Urothelium cell line (cell line): ENCODE measurements around the gene DRG1.
"Not testable (repeated sequence)": the region's sequence is repeated elsewhere in the genome, so short reads cannot be mapped to it uniquely, and the experiment has no call there.

Experiments
- DNase-seq: peaks from one replicate; pipeline ENCODE4 v3.0.0; 2011; ENCODE audit warnings: low spot score, mixed read lengths
- FAIRE-seq: peaks from 2 replicates; lab custom pipeline; 2011; peaks lifted over from hg19 to GRCh38; lab: Jason Lieb, UNC

Gene DRG1, protein sequence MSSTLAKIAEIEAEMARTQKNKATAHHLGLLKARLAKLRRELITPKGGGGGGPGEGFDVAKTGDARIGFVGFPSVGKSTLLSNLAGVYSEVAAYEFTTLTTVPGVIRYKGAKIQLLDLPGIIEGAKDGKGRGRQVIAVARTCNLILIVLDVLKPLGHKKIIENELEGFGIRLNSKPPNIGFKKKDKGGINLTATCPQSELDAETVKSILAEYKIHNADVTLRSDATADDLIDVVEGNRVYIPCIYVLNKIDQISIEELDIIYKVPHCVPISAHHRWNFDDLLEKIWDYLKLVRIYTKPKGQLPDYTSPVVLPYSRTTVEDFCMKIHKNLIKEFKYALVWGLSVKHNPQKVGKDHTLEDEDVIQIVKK

DNA sequence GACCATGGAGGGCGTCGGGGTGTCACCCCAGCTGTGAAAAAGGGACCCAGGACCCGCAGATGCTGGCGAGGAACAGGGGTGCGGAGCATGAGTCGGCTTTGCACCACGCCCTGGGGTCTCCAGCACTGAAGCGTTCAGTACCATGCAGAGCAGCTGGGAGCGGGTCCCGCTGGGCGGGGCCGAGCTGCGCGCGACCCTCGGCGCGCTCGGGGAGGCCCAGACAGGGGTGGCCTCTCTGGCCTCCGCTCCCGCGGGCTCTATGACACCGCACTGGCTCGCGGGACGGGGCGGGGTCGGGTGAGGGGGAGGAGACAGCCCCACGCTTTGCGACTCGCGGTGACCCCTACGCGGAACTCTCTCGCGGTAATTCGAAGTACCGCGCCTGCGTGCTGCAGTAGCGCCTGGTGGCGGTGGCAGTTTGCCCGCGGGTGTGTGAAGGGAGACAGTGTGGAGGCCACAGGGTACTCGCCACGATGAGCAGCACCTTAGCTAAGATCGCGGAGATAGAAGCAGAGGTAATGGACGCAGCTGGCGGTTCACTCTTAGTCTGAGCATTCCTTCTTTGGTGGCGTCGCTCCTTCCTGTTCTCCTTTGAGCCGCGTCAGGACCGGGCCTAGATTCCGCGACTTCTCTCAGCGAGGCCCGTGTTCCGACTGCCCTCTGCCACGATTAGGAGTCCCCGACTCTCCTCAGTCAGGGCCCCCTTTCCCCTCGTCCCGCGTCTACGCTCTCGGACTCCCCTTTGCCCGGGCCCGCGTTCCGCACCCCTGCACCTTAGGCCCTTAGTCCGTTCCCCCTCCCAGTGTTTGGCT lies at the start of gene DRG1:
Gene DRG1, plus strand, starts transcription at position 394 of the 812 bp plus-strand sequence. Its CDS starts 80 bp downstream, at position 474.
- peak; percentile 100 for DNase-seq

DNA sequence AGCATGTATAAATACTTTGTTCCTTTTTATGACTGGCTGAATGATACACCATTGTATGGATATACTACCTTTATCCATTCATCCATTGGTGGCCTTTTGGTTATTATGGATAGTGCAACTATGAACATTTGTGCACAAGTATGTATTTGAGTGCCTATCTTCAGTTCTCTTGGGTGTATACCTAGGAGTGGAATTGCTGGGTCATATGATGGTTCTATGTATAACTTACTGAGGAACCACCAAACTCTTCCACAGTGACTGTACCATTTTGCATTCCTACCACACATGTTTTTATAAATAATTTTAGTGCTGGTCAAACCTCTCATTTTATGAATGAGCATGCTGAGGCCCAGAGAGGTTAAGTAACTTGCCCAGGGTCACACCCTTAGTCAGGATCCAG lies 49.4 kb upstream of the DRG1 start:
- DNase-seq, result no peak
- no peak for FAIRE-seq

More for the DNA sequence above, at the start of gene DRG1:
- FAIRE-seq, result peak; percentile 99

DNA sequence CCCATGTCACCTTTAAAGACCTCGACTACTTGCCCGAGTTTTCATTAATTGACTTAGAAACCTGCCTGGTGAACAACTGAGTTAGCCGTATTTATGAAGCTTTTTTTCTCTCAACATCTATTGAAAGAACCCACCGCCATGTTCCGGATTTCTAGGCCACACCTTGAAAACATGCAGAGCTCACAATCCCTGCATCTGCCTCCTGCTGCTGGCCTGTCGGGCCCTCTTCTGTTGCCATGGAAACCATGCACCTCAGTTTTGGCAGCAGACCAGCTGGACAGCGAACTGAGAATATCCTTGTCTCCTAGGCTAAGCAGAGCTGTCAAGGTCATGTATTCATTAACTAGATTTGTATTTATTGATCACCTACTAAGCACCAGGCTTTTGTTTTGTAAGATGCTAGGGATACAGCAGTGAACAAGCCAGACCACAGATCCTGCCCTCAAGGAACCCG lies 49.0 kb upstream of the DRG1 start:
- FAIRE-seq, result no peak

DNA sequence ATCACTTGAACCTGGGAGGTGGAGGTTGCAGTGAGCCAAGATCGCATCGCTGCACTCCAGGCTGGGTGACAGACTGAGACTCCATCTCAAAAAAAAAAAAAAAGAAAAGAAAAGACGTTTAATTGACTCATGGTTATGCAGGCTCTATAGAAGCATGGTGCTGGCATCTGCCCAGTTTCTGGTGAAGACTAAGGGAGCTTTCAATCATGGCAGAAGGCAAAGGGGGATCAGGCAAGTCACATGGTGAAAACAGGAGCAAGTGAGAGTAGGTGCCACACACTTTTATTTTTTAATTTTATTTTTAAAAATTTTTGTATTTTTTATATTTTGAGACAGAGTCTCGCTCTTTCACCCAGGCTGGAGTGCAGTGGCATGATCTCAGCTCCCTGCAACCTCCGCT lies 44.9 kb upstream of the DRG1 start:
- DNase-seq, result no peak
- no peak for FAIRE-seq

More for the DNA sequence above, 49.0 kb upstream of the DRG1 start:
- DNase-seq, result peak; percentile 74

DNA sequence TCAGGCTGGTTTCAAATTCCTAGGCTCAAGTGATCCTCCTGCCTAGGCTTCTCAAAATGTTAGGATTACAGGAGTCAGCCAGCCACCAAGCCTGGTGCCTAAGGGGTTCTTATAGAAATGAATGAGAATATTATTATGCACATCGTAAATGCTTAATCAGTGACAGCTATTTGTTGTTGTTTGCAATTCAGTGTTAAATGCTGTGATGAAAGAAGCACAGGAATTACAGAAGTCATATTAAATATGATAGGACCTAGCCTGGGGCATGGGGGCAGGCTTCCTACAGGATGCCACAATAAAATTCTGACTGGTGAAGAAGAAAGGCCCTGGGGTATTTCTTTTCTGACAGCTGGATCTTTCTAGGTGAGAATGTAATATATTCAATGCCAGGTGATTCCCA lies 39.4 kb upstream of the DRG1 start:
- DNase-seq, result no peak
- no peak for FAIRE-seq

DNA sequence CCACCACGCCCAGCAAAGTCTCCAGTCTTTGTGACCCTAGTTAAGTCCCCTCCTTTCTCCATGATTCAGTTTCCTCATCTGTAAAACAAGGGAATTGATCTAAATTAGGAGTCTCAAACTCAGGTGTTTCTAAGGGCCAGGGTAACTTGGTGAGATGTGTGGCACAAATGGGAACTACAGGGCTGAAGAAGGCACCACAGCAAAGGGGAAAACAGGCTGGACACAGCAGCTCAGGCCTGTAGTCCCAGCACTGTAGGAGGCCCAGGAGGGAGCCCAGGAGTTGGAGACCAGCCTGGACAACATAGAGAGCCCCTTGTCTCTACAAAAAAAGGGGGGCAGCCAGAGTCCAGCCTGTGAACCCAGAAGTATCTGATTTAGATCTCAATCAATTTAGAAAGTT lies 37.7 kb upstream of the DRG1 start:
- DNase-seq, result no peak
- FAIRE-seq, result no peak

DNA sequence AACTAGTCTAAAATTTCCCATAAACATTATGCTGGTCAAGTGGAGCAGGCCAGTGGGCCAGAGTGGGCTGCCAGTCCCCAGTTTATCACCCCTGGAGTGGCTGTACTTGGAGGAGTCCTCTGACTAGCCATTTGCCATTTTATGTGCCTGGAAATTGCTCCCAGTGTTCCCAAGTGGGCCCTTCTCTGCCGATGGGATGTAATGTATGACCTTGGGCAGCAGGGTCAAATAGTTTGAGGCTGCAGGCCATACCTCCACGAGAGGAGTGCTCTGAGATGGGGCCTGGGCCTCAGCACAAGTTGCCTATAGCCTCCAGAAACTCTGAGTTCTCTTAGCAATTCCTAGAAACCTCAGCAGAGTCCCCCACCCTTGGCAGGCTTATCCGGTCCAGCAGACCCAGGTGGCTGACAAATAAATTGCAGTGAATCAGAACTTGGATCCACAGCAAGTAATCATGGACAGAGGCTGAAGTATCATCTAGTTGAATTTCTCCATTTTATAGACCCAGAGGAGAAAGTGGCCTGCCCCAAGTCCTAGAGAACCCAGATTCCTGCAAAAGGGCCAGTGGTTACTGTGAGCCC lies 35.4 kb upstream of the DRG1 start:
- FAIRE-seq (no peak), DNase-seq (no peak)

DNA sequence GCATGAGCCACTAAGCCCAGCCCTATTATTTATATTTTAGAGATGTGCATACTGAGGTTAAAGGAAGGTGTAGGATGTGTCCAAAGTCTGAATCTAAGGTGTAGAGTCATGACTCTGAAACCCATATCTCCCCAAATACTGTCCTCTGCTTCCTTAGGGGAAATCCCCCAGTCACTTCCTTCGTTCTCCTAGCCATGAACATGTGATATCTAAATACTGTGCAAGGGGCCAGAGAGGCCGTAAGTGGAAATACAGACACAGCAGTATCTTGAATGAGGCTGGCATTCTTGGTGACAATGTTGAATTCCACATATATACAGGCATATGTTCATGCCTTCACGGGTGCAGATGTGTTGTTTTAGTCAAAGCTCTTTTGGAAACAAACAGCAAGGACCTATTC lies 32.0 kb upstream of the DRG1 start:
- no peak for DNase-seq
- FAIRE-seq, result no peak

DNA sequence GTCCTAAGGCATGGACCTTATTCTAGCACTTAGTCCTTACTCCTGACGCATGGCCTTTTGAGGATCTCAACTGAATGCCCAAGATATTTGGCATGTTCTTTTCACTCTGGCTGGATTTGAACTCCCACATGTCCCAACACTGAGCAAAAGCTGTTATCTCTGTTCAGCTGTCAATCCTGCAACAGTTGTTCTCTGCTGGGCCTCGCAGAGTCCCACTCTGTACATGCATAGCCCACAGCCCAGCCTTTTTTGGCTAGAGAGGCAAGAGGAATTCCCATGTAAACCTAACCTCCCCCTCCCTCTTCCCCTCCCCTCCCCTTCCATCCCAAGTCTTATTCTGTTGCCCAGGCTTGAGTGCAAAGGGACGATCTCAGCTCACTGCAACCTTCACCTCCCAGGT lies 21.8 kb upstream of the DRG1 start:
- FAIRE-seq (no peak), DNase-seq (no peak)

DNA sequence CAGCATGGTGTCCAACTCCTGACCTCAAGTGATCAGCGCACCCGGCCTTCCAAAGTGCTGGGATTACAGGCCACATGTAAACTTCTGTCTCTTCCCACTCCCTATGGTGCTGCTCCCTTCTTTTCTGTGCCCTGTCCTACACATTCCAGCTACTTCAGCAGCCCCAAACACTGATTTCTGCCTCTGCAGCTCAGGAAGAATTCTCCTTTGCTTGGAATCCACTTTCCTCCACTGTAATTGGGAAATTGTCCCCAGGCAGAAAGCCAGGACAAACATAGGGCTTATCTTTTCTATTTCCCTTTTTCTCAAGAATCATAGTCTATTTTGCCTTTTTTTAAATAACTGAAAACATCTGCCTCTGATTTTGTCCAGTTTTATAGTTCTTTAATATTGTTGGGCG lies 21.3 kb upstream of the DRG1 start:
- no peak for DNase-seq
- FAIRE-seq, result no peak

DNA sequence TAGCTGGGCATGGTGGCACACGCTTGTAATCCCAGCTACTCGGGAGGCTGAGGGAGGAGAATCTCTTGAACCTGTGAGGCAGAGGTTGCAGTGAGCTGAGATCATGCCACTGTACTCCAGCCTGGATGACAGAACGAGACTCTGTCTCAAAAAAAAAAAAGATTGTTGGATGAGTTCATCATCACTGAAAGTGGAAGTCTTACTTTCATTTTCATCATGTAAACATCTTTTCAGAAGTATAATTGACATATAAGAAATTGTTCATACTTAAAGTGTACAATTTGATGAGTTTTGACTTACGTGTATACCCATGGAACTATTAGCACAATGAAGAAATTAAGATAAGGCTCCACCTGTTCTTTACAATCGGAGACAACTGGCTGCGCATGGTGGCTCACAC lies 20.8 kb upstream of the DRG1 start:
- not testable (repeated sequence) for FAIRE-seq, DNase-seq

DNA sequence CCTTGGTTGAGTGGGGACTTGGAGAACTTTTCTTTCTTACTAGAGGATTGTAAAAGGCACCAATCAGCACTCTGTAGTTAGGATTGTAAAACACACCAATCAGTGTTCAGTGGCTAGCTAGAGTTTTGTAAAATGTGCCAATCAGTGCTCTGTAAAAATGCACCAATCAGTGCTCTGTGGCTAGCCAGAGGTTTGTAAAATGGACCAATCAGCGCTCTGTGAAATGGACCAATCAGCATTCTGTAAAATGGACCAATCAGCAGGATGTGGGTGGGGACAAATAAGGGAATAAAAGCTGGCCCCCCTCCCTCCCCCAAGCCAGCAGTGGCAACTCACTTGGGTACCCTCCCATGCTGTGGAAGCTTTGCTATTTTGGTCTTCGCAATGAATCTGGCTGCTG lies 5.5 kb upstream of the DRG1 start:
- DNase-seq (no peak), FAIRE-seq (no peak)

DNA sequence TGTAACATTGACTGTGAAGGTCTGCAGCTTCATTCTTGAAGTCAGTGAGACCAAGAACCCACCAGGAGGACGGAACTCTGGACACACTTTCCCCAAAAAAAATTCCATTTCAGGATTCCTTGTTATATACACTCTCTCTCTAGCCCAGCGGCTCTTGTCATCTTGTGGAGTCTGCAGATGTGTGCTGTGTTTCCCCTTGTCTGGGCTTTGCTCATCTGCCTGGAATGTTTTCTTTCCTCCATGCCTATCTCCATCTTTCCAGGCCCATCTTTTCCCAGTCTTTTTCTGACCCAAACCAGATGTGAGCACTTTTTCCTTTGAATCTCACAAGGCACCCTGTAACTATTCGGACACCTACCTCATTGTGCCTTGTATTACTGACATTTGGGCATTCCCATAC lies 5.1 kb upstream of the DRG1 start:
- FAIRE-seq (no peak), DNase-seq (no peak)

DNA sequence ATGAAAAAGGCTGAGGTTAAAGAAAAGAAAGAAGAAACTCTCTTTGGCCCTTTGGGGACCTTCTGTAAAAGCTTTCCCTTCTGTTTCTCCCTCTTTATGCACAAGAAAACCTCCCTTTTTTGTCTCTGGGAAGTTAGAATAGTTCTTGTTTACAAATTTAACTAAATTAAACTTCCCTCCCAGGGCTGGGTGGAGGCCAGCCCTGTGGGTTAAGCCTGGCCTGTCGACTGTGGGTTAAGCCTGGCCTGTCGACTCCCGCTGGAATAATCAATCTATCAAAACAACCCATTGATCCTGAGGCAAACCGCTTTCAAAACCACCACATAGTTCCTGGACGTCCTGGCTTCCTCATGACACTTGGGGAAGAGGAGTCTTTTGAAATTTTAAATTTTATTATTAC lies 1.2 kb upstream of the DRG1 start:
- DNase-seq (no peak), FAIRE-seq (no peak)

DNA sequence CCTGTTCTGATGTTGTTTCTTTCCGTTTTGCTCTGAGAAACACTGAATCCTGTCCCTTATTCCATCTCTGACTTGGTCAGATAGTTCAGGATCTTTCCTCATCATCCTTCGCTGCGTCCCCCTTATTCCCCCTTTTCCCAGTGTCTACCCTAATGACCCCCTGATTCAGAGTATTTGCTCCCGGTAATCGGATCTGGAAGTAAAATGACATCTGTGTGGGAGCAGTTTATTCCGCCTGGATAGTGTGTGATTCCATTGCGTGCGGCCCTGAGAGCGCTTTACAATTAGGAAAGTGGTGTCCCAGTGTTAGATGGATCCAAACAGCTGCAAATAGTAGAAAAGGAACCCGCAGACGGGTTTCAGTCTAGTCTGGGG lies 606 bp downstream of the DRG1 start:
- FAIRE-seq (peak; percentile 35), DNase-seq (no peak)

DNA sequence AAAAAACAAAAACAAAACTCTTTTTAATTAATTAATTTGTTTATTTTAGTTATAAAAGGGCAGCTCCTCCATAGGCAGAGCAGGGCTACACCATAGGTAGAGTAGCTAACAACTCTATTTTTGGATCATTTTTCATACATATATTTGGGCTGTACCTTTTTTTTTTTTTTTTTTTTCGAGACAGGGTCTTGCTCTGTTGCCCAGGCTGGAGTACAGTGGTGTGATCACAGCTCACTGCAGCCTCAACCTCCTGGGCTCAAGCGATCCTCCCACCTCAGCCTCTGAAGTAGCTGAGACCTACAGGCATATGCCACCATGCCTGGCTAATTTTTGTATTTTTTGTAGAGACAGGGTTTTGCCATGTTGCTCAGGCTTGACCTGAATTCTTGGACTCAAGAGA lies 2.9 kb downstream of the DRG1 start:
- FAIRE-seq, DNase-seq: not testable (repeated sequence)

DNA sequence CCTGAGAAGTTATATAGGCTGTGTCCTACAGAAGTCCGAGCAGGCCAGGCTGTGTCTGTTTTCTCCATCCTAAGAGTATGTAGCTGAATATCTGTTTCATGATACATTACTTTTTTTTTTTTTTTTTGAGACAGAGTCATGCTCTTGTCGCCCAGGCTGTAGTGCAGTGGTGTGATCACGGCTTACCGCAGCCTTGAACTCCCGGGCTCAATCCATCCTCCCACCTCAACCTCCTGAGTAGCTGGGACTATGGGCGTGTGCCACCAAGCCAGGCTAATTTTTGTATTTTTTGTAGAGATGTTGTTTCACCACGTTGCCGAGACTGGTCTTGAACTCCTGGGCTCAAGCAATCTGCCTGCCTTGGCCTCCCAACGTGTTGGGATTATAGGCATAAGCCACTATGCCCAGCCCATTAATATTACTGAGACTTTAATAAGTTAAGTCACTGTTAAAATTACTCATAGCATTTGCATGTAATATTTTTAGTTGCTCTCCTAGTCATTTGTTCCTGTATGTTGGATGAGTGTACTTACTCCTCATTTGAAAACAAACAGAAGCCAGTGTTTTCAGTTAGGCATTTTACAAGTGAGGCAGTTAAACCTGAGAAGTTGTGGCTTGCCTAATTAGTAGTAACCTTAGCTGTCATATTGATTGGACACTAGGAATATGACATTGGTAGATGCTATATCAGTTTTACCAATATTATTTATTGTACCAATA lies 26.1 kb downstream of the DRG1 start:
- no peak for FAIRE-seq

DNA sequence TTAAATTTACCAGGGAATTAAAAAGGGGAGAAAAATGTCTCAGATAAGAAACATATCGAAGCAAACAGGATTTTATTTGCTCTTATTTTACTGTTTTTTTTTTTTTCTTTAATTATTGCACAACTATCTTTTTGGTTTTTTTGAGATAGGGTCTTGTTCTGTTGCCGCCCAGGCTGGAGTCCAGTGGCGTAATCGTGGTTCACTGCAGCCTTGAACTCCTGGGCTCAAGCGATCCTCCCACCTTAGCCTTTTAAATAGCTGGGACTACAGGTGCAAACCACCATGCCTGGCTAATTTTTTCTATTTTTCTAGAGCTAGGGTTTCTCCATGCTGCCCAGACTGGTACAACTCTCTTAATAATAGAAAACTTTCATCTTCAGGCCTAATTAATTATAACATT lies 32.5 kb downstream of the DRG1 start:
- FAIRE-seq (no peak), DNase-seq (no peak)

More for the DNA sequence above, 26.1 kb downstream of the DRG1 start:
- DNase-seq, result no peak

DNA sequence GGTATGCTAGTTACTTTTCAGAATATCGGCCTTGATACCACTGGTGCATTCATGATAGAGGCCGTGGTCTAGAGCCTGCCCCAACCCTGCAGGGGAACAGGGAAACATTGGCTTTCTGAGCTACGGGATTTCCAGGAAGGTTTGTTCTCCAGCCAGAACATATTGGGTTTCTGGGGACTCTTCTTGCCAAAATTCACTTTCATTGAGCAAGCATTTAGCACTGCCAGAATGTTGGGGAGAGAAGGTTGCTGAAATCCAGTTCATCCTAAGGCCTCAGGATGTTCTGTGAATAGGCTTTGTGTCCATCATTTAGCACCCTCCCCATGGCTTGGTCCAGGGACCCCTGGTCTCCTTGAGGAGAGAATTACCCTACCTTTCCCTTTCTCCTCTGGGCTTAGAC lies 36.7 kb downstream of the DRG1 start:
- FAIRE-seq, result no peak
- no peak for DNase-seq

DNA sequence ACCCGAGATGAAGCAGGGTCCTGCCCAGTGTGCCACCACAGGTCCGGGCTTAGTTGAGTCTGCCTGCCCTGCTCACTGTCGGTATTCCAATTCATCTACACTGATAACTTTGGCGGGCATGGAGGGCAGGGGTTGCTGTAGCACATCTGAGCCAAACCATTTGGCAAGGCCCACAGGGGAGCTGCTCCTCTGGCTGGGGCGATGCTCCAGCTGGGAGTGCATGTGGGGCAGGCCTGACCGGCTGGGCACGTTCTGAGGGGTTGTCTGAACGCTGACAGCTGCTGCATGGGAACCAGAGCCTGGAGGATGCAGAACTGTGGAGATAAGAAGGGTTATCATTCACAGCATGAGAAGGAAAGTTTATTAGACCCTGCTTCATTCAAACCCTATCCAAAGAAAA lies 40.4 kb downstream of the DRG1 start:
- FAIRE-seq, result no peak

DNA sequence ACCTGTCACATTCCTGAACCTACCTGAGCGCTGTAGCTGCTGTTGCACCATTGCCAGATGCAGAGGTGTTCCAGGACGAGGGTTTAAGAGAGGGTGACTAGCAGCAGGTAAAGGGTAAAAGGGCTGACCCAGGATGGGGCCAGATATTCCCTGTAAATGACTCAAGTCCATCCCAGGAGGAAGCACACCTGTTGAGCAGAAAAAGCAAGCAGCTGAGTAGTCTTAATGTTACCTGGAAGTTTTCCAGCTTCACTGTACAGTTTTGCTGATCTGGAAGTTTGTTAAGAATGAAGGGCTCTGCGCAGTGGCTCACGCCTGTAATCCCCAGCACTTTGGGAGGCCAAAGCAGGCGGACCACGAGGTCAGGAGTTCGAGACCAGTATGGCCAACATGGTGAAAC lies 41.3 kb downstream of the DRG1 start:
- no peak for DNase-seq
- no peak for FAIRE-seq

More for the DNA sequence above, 40.4 kb downstream of the DRG1 start:
- no peak for DNase-seq
